Measurements from ENCODE around the gene KDM3A. TPM values are rescaled to one million over a fixed set of nuclear protein-coding genes. Genes with fewer than 3 reads are reported as not detected.
"Not testable (repeated sequence)": the region's sequence is repeated elsewhere in the genome, so short reads cannot be mapped to it uniquely, and the experiment has no call there.

KDM3A gene
- total RNA-seq, 1 donor from 2014 or later, result 68.1 TPM

- H3K9me3 Mint-ChIP-seq, result no peaks in the 10 kb centered on the region
- DNase-seq (ENCODE audit: extremely low spot score, unreplicated experiment), result no peak
- no peaks in the 10 kb centered on the region for H3K27me3 Mint-ChIP-seq
- H3K27ac Mint-ChIP-seq, result no peak overlapping the region
- no peak overlapping the region for H3K4me3 Mint-ChIP-seq
- no peaks in the 10 kb centered on the region for H3K4me1 Mint-ChIP-seq (ENCODE audit: unreplicated experiment)
- H3K36me3 Mint-ChIP-seq, result peaks cover 65% of the 10 kb centered on the region
- TF ChIP-seq, protein P1, sequence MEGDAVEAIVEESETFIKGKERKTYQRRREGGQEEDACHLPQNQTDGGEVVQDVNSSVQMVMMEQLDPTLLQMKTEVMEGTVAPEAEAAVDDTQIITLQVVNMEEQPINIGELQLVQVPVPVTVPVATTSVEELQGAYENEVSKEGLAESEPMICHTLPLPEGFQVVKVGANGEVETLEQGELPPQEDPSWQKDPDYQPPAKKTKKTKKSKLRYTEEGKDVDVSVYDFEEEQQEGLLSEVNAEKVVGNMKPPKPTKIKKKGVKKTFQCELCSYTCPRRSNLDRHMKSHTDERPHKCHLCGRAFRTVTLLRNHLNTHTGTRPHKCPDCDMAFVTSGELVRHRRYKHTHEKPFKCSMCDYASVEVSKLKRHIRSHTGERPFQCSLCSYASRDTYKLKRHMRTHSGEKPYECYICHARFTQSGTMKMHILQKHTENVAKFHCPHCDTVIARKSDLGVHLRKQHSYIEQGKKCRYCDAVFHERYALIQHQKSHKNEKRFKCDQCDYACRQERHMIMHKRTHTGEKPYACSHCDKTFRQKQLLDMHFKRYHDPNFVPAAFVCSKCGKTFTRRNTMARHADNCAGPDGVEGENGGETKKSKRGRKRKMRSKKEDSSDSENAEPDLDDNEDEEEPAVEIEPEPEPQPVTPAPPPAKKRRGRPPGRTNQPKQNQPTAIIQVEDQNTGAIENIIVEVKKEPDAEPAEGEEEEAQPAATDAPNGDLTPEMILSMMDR (conservative IDR thresholded peaks at IDR 0.05), result no peak
Observed at GRCh38 chr2:86492048-86492453, 50.9 kb downstream of the KDM3A start.

DNA sequence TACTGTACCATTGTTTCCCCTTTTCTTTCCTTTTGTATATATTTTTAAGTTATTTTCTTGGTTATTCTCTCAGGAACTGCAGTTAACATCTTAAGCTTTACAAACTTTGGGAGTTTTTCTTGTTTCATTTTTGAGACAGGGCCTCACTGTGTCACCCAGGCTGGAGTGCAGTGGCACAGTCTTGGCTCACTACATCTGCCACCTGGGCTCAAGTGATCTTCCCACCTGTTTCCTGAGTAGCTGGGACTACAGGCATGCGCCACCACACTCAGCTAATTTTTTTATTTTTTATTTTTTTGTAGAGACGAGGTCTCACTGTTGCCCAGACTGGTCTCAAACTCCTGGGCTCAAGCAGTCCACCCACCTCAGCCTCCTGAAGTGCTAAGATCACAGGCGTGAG, 55.2 kb downstream of the KDM3A start:
- not testable (repeated sequence) for DNase-seq (ENCODE audit: extremely low spot score, unreplicated experiment); H3K4me3 Mint-ChIP-seq; H3K27ac Mint-ChIP-seq; H3K4me1 Mint-ChIP-seq (ENCODE audit: unreplicated experiment); H3K27me3 Mint-ChIP-seq
- Mint-ChIP-seq H3K36me3 (peaks cover 74% of the 10 kb centered on the region), H3K9me3 (peaks cover 24% of the 10 kb centered on the region)

DNA sequence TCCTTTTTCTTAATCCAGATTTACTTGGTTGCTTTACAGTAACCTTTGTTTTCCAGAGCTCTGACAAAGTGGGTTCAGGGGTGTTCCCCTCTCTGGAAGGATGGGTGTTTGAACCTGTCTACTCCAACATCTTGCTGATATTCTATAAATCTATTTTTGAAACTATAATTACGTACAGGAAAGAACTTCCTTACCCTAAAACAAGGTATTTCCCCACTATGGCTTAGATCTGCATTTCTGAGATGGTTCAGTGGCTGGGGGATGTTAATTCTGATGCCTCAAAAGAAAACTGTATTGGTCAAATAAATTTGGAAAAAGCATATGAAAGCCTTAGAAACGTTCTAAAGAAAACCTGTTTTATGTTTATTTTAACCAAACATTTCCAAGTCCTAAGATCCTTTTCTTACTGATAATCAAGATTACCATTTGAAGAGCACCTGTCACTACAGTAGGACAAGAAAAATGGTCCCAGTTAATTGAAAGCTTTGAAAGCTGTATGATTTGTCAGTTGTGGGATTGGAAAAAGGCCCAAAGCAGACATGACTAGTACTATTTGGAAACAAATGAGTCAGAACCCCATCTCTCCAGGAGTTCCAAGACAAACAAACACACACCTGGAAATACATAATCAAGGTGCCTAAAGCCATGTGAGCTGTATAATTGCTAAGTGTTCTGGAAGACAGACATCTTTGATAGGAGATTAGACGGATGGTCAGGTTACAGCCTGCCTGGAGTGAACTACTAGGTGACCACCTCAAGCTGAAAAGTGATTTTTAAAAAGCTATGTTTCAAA, 57.5 kb downstream of the KDM3A start:
- TF ChIP-seq, protein P1 (conservative IDR thresholded peaks at IDR 0.05), result no peak
- Mint-ChIP-seq H3K27me3 (no peaks in the 10 kb centered on the region), H3K4me1 (ENCODE audit: unreplicated experiment) (no peaks in the 10 kb centered on the region), H3K9me3 (peaks cover 24% of the 10 kb centered on the region), H3K4me3 (no peak overlapping the region), H3K27ac (no peak overlapping the region), H3K36me3 (peaks cover 83% of the 10 kb centered on the region)
- no peak for DNase-seq (ENCODE audit: extremely low spot score, unreplicated experiment)

GRCh38 chr2:86499326-86499725, 58.2 kb downstream of the KDM3A start:
- Mint-ChIP-seq H3K4me1 (ENCODE audit: unreplicated experiment) (no peaks in the 10 kb centered on the region), H3K27me3 (no peaks in the 10 kb centered on the region), H3K36me3 (peaks cover 84% of the 10 kb centered on the region), H3K9me3 (peaks cover 24% of the 10 kb centered on the region), H3K4me3 (no peak overlapping the region), H3K27ac (no peak overlapping the region)
- no peak for DNase-seq (ENCODE audit: extremely low spot score, unreplicated experiment)
- TF ChIP-seq, protein P1 (conservative IDR thresholded peaks at IDR 0.05), result no peak

DNA sequence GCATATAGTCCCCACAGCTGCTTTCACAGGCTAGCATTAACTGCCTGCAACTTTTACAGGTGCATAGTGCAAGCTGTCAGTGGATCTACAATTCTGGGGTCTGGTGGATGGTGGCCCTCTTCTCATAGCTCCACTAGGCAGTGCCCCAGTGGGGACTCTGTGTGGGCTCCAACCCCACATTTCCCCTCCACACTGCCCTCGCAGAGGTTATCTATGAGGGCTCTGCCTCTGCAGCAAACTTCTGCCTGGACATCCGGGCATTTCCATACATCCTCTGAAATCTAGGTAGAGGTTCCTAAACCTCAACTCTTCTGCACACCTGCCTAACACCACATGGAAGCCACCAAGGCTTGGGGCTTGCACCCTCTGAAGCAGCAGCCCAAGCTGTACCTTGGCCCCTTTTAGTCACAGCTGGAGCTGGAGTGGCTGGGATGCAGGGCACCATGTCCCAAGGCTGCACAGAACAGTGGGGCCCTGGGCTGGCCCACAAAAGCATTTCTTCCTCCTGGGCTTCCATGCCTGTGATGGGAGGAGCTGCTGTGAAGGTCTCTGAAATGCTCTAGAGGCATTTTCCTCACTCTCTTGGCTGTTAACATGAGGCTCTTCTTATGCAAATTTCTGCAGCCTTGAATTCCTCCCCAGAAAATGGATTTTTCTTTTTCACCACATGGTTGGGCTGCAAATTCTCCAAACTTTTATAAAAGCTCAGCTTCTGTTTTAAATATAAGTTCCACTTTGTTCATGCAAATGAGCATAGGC, 59.3 kb downstream of the KDM3A start:
- no peak for DNase-seq (ENCODE audit: extremely low spot score, unreplicated experiment)
- H3K27ac Mint-ChIP-seq, result no peak overlapping the region
- H3K9me3 Mint-ChIP-seq, result peaks cover 24% of the 10 kb centered on the region
- H3K4me1 Mint-ChIP-seq (ENCODE audit: unreplicated experiment), result no peaks in the 10 kb centered on the region
- no peaks in the 10 kb centered on the region for H3K27me3 Mint-ChIP-seq
- TF ChIP-seq, protein P1 (conservative IDR thresholded peaks at IDR 0.05), result no peak
- no peak overlapping the region for H3K4me3 Mint-ChIP-seq
- peaks cover 81% of the 10 kb centered on the region for H3K36me3 Mint-ChIP-seq

- TF ChIP-seq, protein P1 (conservative IDR thresholded peaks at IDR 0.05), result no peak
- Mint-ChIP-seq H3K9me3 (no peaks in the 10 kb centered on the region), H3K27ac (no peak overlapping the region), H3K36me3 (peaks cover 32% of the 10 kb centered on the region), H3K4me1 (ENCODE audit: unreplicated experiment) (no peaks in the 10 kb centered on the region), H3K27me3 (no peaks in the 10 kb centered on the region), H3K4me3 (no peak overlapping the region)
- DNase-seq (ENCODE audit: extremely low spot score, unreplicated experiment), result no peak
Observed at GRCh38 chr2:86507600-86507999, 66.4 kb downstream of the KDM3A start.

All from type B pancreatic cell (in vitro differentiated cells).